Measurements from ENCODE around the gene KCNJ2.

GRCh38 chr17:70217571-70217970, 48.2 kb downstream of the KCNJ2 start:
- no peak for TF ChIP-seq CTCF (conservative IDR thresholded peaks at IDR 0.05 in 1 of 2, IDR thresholded peaks at IDR 0.05 in 1 of 2; ENCODE audit: extremely low read depth in 1 of 2, insufficient read depth in 1 of 2, low read depth in 1 of 2, low read length in 2 of 2)
- TF ChIP-seq EZH2 (IDR thresholded peaks at IDR 0.05; ENCODE audit: borderline replicate concordance, low read length) = no peak
